ENCODE results near the gene CANT1. TPM values are rescaled to one million over a fixed set of nuclear protein-coding genes. Genes with fewer than 3 reads are reported as not detected.

Gene CANT1
- total RNA-seq, 2 donors from 2014 or later = 247 to 390 TPM

- Histone ChIP-seq H3K9ac (ENCODE audit: low read depth in 2 of 2, low read length in 2 of 2) (peak overlapping the region in 1 of 2 donors; percentile 86), H3K4me1 (peaks cover 46% of the 10 kb centered on the region), H3K27me3 (no peaks in the 10 kb centered on the region), H3K36me3 (no peaks in the 10 kb centered on the region), H3K9me3 (no peaks in the 10 kb centered on the region), H3K4me3 (peak overlapping the region; percentile 23), H3K27ac (peak overlapping the region; percentile 36)
- intact Hi-C loops (cut with DNase I) = no loop called here
- no peak for TF ChIP-seq CTCF (IDR thresholded peaks at IDR 0.05)
- DNase-seq = peak; percentile 25
Observed at GRCh38 chr17:79002796-79003593, 6.6 kb downstream of the CANT1 start.

GRCh38 chr17:79002291-79002690 lies 7.3 kb downstream of the CANT1 start:
- intact Hi-C loops (cut with DNase I) = no loop called here
- H3K9me3 ChIP-seq = no peaks in the 10 kb centered on the region
- no peaks in the 10 kb centered on the region for H3K36me3 ChIP-seq
- H3K9ac ChIP-seq (ENCODE audit: low read depth in 2 of 2, low read length in 2 of 2) = peak overlapping the region in 1 of 2 donors; percentile 86
- H3K27ac ChIP-seq = no peak overlapping the region
- peaks cover 46% of the 10 kb centered on the region for H3K4me1 ChIP-seq
- H3K4me3 ChIP-seq = no peak overlapping the region
- DNase-seq = no peak
- no peak for TF ChIP-seq CTCF (IDR thresholded peaks at IDR 0.05)
- no peaks in the 10 kb centered on the region for H3K27me3 ChIP-seq

GRCh38 chr17:79001190-79002020 lies 8.2 kb downstream of the CANT1 start:
- H3K27me3 ChIP-seq = no peaks in the 10 kb centered on the region
- H3K9me3 ChIP-seq = no peaks in the 10 kb centered on the region
- intact Hi-C loops (cut with DNase I) = no loop called here
- TF ChIP-seq CTCF (IDR thresholded peaks at IDR 0.05) = no peak
- H3K27ac ChIP-seq = peak overlapping the region; percentile 44
- H3K36me3 ChIP-seq = no peaks in the 10 kb centered on the region
- H3K4me1 ChIP-seq = peaks cover 49% of the 10 kb centered on the region
- H3K4me3 ChIP-seq = no peak overlapping the region
- peak; percentile 45 for DNase-seq
- peak overlapping the region in 1 of 2 donors; percentile 86 for H3K9ac ChIP-seq (ENCODE audit: low read depth in 2 of 2, low read length in 2 of 2)

- intact Hi-C loops (cut with DNase I) = no loop called here
- DNase-seq = no peak
- peaks cover 43% of the 10 kb centered on the region for H3K4me1 ChIP-seq
- H3K9ac ChIP-seq (ENCODE audit: low read depth in 2 of 2, low read length in 2 of 2) = peak overlapping the region; percentile 13 to 86
- no peaks in the 10 kb centered on the region for H3K9me3 ChIP-seq
- no peak for TF ChIP-seq CTCF (IDR thresholded peaks at IDR 0.05)
- no peaks in the 10 kb centered on the region for H3K27me3 ChIP-seq
- H3K36me3 ChIP-seq = no peaks in the 10 kb centered on the region
- no peak overlapping the region for H3K4me3 ChIP-seq
- H3K27ac ChIP-seq = peak overlapping the region; percentile 44
Observed at GRCh38 chr17:79000396-79001189, 9.0 kb downstream of the CANT1 start.

- Histone ChIP-seq H3K4me3 (no peak overlapping the region), H3K9ac (ENCODE audit: low read depth in 2 of 2, low read length in 2 of 2) (peak overlapping the region in 1 of 2 donors; percentile 86), H3K4me1 (peaks cover 41% of the 10 kb centered on the region), H3K27ac (no peak overlapping the region), H3K9me3 (no peaks in the 10 kb centered on the region), H3K27me3 (no peaks in the 10 kb centered on the region), H3K36me3 (no peaks in the 10 kb centered on the region)
- intact Hi-C loops (cut with DNase I) = no loop called here
- no peak for TF ChIP-seq CTCF (IDR thresholded peaks at IDR 0.05)
- DNase-seq = no peak
Observed at GRCh38 chr17:78999947-79000395, 9.6 kb downstream of the CANT1 start.
